Heart right ventricle (tissue), 16 donors: ENCODE data around the gene ARHGEF16. TPM values are rescaled to one million over a fixed set of nuclear protein-coding genes. Genes with fewer than 3 reads are reported as not detected.

Source experiments
- ATAC-seq, 8 donors: fragments of 200-7000 bp; cut with Tn5 transposase; one replicate each; pipeline ENCODE4 v1.9.1; 2020; ENCODE audit warnings: mild to moderate bottlenecking in 8 of 8, moderate library complexity in 8 of 8, moderate number of reproducible peaks in 1 of 8
- DNase-seq, 2 donors: peaks; one replicate each; pipeline ENCODE4 v3.0.0-alpha.2; 2020
- H3K27ac ChIP-seq, 10 donors: fragments of 200-600 bp; sonication (generic) in 2 of 10; one replicate each; pipeline versions ENCODE4 v1.5.0 to v1.8.0; 2020 to 2022; ENCODE audit warnings: mild to moderate bottlenecking in 3 of 10
- H3K27me3 ChIP-seq, 7 donors: fragments of 200-600 bp; one replicate each; pipeline ENCODE4 v1.8.0; 2021 to 2022; ENCODE audit warnings: mild to moderate bottlenecking in 2 of 7
- H3K36me3 ChIP-seq, 9 donors: fragments of 200-600 bp; sonication (generic) in 1 of 9; one replicate each; pipeline versions ENCODE4 v1.5.0 to v1.8.0; 2020 to 2022; ENCODE audit warnings: mild to moderate bottlenecking in 2 of 9
- H3K4me1 ChIP-seq, 9 donors: fragments of 200-600 bp; sonication (generic) in 1 of 9; one replicate each; pipeline versions ENCODE4 v1.5.0 to v1.8.0; 2020 to 2022; ENCODE audit warnings: mild to moderate bottlenecking in 4 of 9
- H3K4me3 ChIP-seq, 10 donors: fragments of 200-600 bp; sonication (generic) in 2 of 10; one replicate each; pipeline versions ENCODE4 v1.5.0 to v1.8.0; 2020 to 2022; ENCODE audit warnings: mild to moderate bottlenecking in 7 of 10, moderate library complexity in 2 of 10
- H3K9me3 ChIP-seq, 11 donors: fragments of 200-600 bp in 10 of 11; sonication (generic) in 2 of 11; one replicate each; pipeline versions ENCODE4 v1.5.0 to v1.8.0; 2013 to 2022; ENCODE audit warnings: mild to moderate bottlenecking in 2 of 11, control low read depth in 1 of 11, moderate library complexity in 1 of 11
- CTCF ChIP-seq, 9 donors: fragments of 200-600 bp; sonication (generic) in 2 of 9; IDR thresholded peaks; one replicate each; pipeline versions ENCODE4 v1.5.0 to v1.8.0; 2021 to 2022; ENCODE audit warnings: antibody characterized with exemption in 9 of 9, mild to moderate bottlenecking in 5 of 9, moderate library complexity in 1 of 9
- WGBS, 2 donors: extraction: QIAGEN DNeasy Blood & Tissue Kit; methylation state at CpG; one replicate each; pipeline ENCODE4 v1.1.7; 2013; ENCODE audit warnings: inconsistent platforms in 1 of 2; 5-methylcytosine and 5-hydroxymethylcytosine counted together
- intact Hi-C, 10 donors: fragments of 100-400 bp; cut with DNase I; formaldehyde crosslinking; loops; one replicate each; pipeline versions ENCODE4 v1.11.1 to v1.14.2; 2022
- long read RNA-seq, 3 donors: library from polyadenylated mRNA; unstranded; transcript quantifications; one replicate each; pipeline ENCODE4 v2.0.0, GENCODE V29; 2020 to 2021
- polyA plus RNA-seq, 2 donors: library from polyadenylated mRNA; stranded (reverse); fragments of 200-250 nt; gene quantifications; one replicate each; pipeline ENCODE4 v1.2.3, GENCODE V29; 2013
- total RNA-seq, 10 donors: library from RNA; stranded (reverse); fragmentation: NEBNext Ultra II Directional in 3 of 10; extraction: Animal tissue kit (Norgen Biotek cat#: 25700) in 3 of 10; gene quantifications; one replicate each; pipeline versions ENCODE4 v1.2.1 to v1.2.4, GENCODE V29; 2021 to 2023
- donor health status: Arrhythmogenic right ventricular cardiomyopathy.
- donor health status: ischemic (EF 13 %, LVEDD 7.1; RV severe dilation, severe dysfunction).
- donor health status: healthy with polysubstance abuse.
- donor health status: DM: no; HTN: yes; CAD: no.
- donor health status: DM: no; HTN: no; CAD: no.
- donor health status: ischemic (EF 25% LVEDD 6.9; RV normal size, moderate dysfunction).
- donor health status: ischemic (EF 25% LVEDD 5.7; RV mildly dilated, moderate dysfunction).
- donor health status: healthy.
- donor health status: DM: yes; HTN: yes; CAD: no.
- donor health status: Ischemic cardiomyopathy.
- donor health status: ischemic (EF 35%, LVEDD 5.7; RV mildly dilated, moderate dysfunction).
- donor health status: nonischemic (EF 11% LVEDD 7.7; RV severe dilation, severe dysfunction).
- donor health status: DM: yes; HTN: yes; CAD: no.
- donor health status: PGD.
- donor health status: ischemic (EF 29% LVEDD 5.4; RV normal size, mild dysfunction).
- donor health status: nonischemic (EF 23%, LVEDD 6.1; RV moderate dilation, normal function).

Gene ARHGEF16
- total RNA-seq (1 to 10 TPM in 1 of 10 donors, under 1 TPM in 9; 0.17 to 1.1 (median 0.35) TPM), polyA plus RNA-seq (1 to 10 TPM in 1 of 2 donors, under 1 TPM in 1; 0.62 to 1.1 TPM)
- long read RNA-seq, donor 1, partial matches to known transcripts, result 2 of 2 reads
- long read RNA-seq, donor 1, other reads (novel, unspliced or antisense), result 0 of 2 reads
- long read RNA-seq, donor 2, partial matches to known transcripts, result 2 of 3 reads
- long read RNA-seq, donor 2, other reads (novel, unspliced or antisense), result 1 of 3 reads
- long read RNA-seq, donor 3, partial matches to known transcripts, result 0 of 1 reads
- long read RNA-seq, donor 3, other reads (novel, unspliced or antisense), result 1 of 1 reads

DNA sequence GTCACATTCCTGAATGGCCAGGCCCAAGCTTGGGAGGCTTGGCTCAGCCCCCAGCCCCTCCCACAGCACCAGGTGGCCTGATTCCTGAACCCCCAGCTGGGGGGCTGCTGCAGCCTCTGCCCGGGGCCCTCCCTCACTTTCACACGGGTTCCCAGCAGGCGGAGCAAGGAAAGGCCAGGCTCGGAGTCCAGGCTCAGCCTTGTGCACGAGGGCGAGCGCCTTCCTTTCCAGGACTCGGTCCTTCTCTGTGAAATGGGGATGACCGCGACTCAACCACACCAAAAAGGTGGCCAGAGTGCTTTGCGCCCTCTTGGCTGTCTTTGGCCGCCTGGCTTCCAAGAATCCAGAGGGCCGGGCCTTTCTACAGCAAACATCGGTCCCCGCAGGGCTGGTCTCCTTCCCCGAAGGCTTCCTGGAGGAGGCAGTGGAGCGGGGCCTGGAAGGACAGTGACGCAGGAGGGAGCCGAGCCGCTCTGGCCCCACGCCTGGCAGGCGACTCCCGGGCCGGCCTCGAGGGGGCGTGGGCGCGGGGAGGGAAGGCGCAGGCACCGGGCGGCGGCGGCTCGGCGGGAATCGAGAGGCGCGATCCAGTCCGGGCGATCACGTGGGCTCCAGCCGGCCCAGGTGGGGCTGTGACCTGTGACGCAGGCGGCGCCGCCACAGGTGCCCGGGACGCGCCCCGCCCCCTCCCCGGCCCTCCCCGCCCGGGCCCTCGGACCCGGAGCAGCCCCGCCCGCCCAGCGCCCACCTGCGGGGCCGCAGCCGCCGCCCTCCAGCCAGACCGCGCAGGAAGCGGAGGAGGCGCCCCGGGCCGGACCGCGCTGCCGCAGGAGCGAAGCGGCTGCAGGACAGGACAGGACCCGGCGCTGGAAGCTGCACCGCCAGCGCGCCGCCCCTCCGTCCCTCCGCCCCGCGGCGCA is at the start of gene ARHGEF16:
TSS of gene ARHGEF16 (plus strand) at position 775 of the 920 bp plus-strand sequence. CDS start 8,420 bp downstream, outside the sequence.
- peaks cover 3 to 46% (median 25%) of the 10 kb centered on the region in 7 donors for H3K27me3 ChIP-seq
- peak within 1 kb of the TSS; percentile 32 to 65 (median 56) for H3K4me3 ChIP-seq
- intact Hi-C loops, result loop anchor here in 9 of 10 donors (1.0 to 10.0 kb wide), 6 partner anchors 29 to 271 kb away; no protein-coding TSS in a partner anchor
- peak within 1 kb of the TSS in 4 of 10 donors; percentile 15 to 48 (median 24) for H3K27ac ChIP-seq
- TF ChIP-seq CTCF (IDR thresholded peaks at IDR 0.05), result peak in 8 of 9 donors; percentile 24 to 60 (median 50)
- peaks cover 15 to 37% (median 28%) of the 10 kb centered on the region in 9 donors for H3K4me1 ChIP-seq
- 5 to 7% methylated on average over 45 to 84 of the region's 84 CpGs for WGBS, 2 donors
- DNase-seq (peak; percentile 32 to 61), ATAC-seq (peak; percentile 48 to 70 (median 63))
- H3K9me3 ChIP-seq, result no peaks in the 10 kb centered on the region
- H3K36me3 ChIP-seq, result no peaks in the 10 kb centered on the region

DNA sequence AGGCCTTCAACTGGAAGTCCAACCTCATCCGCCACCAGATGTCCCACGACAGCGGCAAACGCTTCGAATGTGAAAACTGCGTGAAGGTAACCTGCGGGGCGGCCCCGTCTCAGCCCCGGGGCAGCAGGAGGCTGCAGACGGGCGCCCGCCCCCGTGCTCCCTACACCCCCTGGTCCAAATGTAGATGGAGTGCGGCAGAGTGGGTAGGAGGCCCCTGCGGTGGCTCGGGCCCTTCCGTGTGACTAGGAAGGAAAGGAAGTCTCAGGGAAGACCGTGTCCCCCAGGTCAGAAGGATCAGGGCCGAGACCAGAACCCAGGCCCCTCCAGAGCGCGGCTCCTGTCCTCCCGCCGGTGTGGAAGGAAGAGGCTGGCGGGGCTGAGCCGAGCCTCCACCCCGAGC is 49.7 kb upstream of the ARHGEF16 start:
- peaks cover 0 to 29% (median 13%) of the 10 kb centered on the region in 9 donors for H3K4me1 ChIP-seq
- no peaks in the 10 kb centered on the region for H3K27me3 ChIP-seq
- H3K27ac ChIP-seq, result no peak overlapping the region
- no peaks in the 10 kb centered on the region for H3K9me3 ChIP-seq
- DNase-seq, result no peak
- 92 to 93% methylated on average over 27 of the region's 27 CpGs for WGBS, 2 donors
- TF ChIP-seq CTCF (IDR thresholded peaks at IDR 0.05), result no peak
- no peak for ATAC-seq
- intact Hi-C loops, result loop anchor here in 2 of 10 donors (5.0 to 10.0 kb wide), 2 partner anchors 338 to 340 kb away; partner anchors contain the start of gene PRDM16 (in 2 of the 2)
- H3K36me3 ChIP-seq, result peaks cover 0 to 31% (median 0%) of the 10 kb centered on the region in 9 donors
- no peak overlapping the region for H3K4me3 ChIP-seq

- Histone ChIP-seq H3K9me3 (no peaks in the 10 kb centered on the region), H3K27me3 (no peaks in the 10 kb centered on the region), H3K4me3 (no peak overlapping the region), H3K27ac (no peak overlapping the region), H3K4me1 (peaks cover 0 to 29% (median 13%) of the 10 kb centered on the region in 9 donors), H3K36me3 (peaks cover 0 to 31% (median 0%) of the 10 kb centered on the region in 9 donors)
- intact Hi-C loops, result loop anchor here in 2 of 10 donors (5.0 to 10.0 kb wide), 2 partner anchors 338 to 341 kb away; partner anchors contain the start of gene PRDM16 (in 2 of the 2)
- ATAC-seq (no peak), DNase-seq (no peak)
- TF ChIP-seq CTCF (IDR thresholded peaks at IDR 0.05), result no peak
- WGBS, 2 donors, result 91 to 94% methylated on average over 30 of the region's 30 CpGs
Observed at GRCh38 chr1:3405491-3405890, 49.0 kb upstream of the ARHGEF16 start.
